Naive B cell (primary cell): Measurements from ENCODE around the gene RBFOX1. TPM values are rescaled to one million over a fixed set of nuclear protein-coding genes. Genes with fewer than 3 reads are reported as not detected.
"Not testable (repeated sequence)": the region's sequence is repeated elsewhere in the genome, so short reads cannot be mapped to it uniquely, and the experiment has no call there.

ENCODE experiments used
- ATAC-seq, 2 donors: fragments of 150-1000 bp; cut with Tn5 transposase; 2 replicates each; pipeline ENCODE4 v1.10.0; 2021; ENCODE audit warnings: low read depth in 2 of 2, mild to moderate bottlenecking in 2 of 2, moderate library complexity in 2 of 2
- DNase-seq: peaks from one replicate; pipeline ENCODE4 v3.0.0; 2022
- H3K27ac Mint-ChIP-seq, 6 donors: one replicate each; pipeline ENCODE4 v1.8.0; 2020 to 2022; ENCODE audit warnings: mild to moderate bottlenecking in 6 of 6, mixed read lengths in 6 of 6, moderate library complexity in 5 of 6, inconsistent platforms in 2 of 6
- H3K27me3 Mint-ChIP-seq, 3 donors: one replicate each; pipeline ENCODE4 v1.8.0; 2021 to 2022; ENCODE audit warnings: mixed read lengths in 3 of 3, mild to moderate bottlenecking in 1 of 3
- H3K36me3 Mint-ChIP-seq, 2 donors: one replicate each; pipeline ENCODE4 v1.8.0; 2020 to 2022; ENCODE audit warnings: mixed read lengths in 2 of 2, inconsistent platforms in 1 of 2, mild to moderate bottlenecking in 1 of 2
- H3K4me1 Mint-ChIP-seq, 3 donors: one replicate each; pipeline ENCODE4 v1.8.0; 2020 to 2022; ENCODE audit warnings: mixed read lengths in 3 of 3, inconsistent platforms in 1 of 3, mild to moderate bottlenecking in 1 of 3, moderate library complexity in 1 of 3
- H3K4me3 Mint-ChIP-seq, 8 donors: one replicate each; pipeline ENCODE4 v1.8.0; 2020 to 2022; ENCODE audit warnings: mild to moderate bottlenecking in 8 of 8, mixed read lengths in 8 of 8, moderate library complexity in 8 of 8, inconsistent platforms in 2 of 8
- H3K9me3 Mint-ChIP-seq, 7 donors: one replicate each; pipeline ENCODE4 v1.8.0; 2020 to 2022; ENCODE audit warnings: mixed read lengths in 7 of 7, mild to moderate bottlenecking in 5 of 7, inconsistent platforms in 2 of 7, moderate library complexity in 1 of 7
- polyA plus RNA-seq, 6 donors: library from polyadenylated mRNA; unstranded; fragments of 300-500 nt; fragmentation: Illumina TruSeq; gene quantifications; one replicate each; pipeline ENCODE4 v1.2.3, GENCODE V29; 2021; ENCODE audit warnings: low read depth in 6 of 6

RBFOX1 gene
- polyA plus RNA-seq, 6 donors from 2014 or later: not detected

DNA sequence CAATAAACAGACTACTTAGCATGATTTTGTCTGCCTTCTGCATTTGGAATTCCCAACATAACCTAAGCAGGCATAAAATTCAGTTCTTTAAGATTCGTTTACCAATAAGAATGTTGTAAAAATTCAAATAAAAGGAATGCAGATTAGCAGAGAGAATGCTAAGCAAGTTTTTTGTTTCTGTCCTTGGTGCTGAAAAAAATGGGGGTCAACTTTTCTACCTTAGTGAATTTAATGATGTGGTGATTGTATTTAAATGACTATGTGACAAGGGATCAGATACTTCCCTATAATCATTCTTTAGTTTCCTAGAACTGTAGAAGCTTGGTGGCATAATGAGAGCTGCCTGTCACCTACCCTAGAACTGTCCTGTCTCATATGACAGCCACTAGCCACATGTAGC is 159.5 kb downstream of the RBFOX1 start:
- Mint-ChIP-seq H3K9me3 (peaks cover 0 to 11% (median 3%) of the 10 kb centered on the region in 7 donors), H3K4me1 (no peaks in the 10 kb centered on the region), H3K27ac (no peak overlapping the region), H3K4me3 (no peak overlapping the region), H3K36me3 (no peaks in the 10 kb centered on the region), H3K27me3 (no peaks in the 10 kb centered on the region)
- ATAC-seq (no peak), DNase-seq (no peak)

- Mint-ChIP-seq H3K4me3 (no peak overlapping the region), H3K9me3 (peaks cover 0 to 12% (median 4%) of the 10 kb centered on the region in 7 donors), H3K36me3 (no peaks in the 10 kb centered on the region), H3K27me3 (no peaks in the 10 kb centered on the region), H3K27ac (no peak overlapping the region), H3K4me1 (no peaks in the 10 kb centered on the region)
- no peak for ATAC-seq
- no peak for DNase-seq
Observed at GRCh38 chr16:7493133-7493532, 160.5 kb downstream of the RBFOX1 start.

DNA sequence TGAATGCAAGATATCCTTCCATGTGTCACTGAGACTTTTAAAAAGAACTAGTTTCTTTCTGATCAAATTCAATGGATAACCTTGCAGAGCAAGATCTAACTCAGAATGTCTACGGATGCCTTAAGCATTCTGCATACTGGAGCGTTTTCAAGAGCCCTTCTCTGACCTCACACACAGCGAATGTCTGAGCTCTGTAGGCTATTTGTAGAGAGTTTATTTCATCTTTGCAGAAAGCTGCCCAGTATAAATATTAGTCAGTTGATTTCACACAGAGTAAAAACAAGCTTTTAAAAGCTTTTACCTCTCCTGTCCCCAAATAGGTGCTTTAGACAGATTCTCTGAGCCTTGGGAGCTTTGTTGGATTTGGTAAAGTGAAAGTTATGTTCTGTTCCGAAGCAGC is 165.0 kb downstream of the RBFOX1 start:
- Mint-ChIP-seq H3K27ac (no peak overlapping the region), H3K36me3 (no peaks in the 10 kb centered on the region), H3K9me3 (peaks cover 0 to 11% (median 5%) of the 10 kb centered on the region in 7 donors), H3K4me3 (no peak overlapping the region), H3K27me3 (no peaks in the 10 kb centered on the region), H3K4me1 (no peaks in the 10 kb centered on the region)
- ATAC-seq (no peak), DNase-seq (no peak)

DNA sequence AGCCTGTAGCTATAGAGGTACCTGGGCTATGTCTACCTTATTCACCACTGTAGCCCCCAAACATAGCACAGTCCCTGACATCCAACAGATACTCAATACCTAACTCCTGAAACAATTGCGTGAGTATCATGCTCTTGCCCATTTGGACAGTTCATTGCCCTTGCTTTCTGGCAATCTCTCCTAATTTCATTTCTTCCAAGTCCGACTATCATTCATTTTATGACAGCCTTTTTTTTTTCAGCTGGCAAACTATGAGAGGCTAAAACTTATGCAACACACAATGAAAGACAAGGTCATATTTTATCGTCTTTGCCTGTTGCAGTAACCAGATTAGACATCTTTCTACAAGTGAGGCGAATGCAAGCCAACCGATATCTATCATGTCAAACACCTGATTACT is 169.2 kb downstream of the RBFOX1 start:
- H3K27me3 Mint-ChIP-seq: no peaks in the 10 kb centered on the region
- H3K27ac Mint-ChIP-seq: no peak overlapping the region
- H3K4me3 Mint-ChIP-seq: no peak overlapping the region
- peaks cover 0 to 14% (median 2%) of the 10 kb centered on the region in 7 donors for H3K9me3 Mint-ChIP-seq
- DNase-seq (no peak), ATAC-seq (no peak)
- H3K36me3 Mint-ChIP-seq: no peaks in the 10 kb centered on the region
- no peaks in the 10 kb centered on the region for H3K4me1 Mint-ChIP-seq

GRCh38 chr16:7502591-7503157 is 170.0 kb downstream of the RBFOX1 start:
- H3K36me3 Mint-ChIP-seq, DNase-seq, H3K27me3 Mint-ChIP-seq, H3K4me3 Mint-ChIP-seq, H3K4me1 Mint-ChIP-seq, H3K9me3 Mint-ChIP-seq, H3K27ac Mint-ChIP-seq, ATAC-seq: not testable (repeated sequence)

DNA sequence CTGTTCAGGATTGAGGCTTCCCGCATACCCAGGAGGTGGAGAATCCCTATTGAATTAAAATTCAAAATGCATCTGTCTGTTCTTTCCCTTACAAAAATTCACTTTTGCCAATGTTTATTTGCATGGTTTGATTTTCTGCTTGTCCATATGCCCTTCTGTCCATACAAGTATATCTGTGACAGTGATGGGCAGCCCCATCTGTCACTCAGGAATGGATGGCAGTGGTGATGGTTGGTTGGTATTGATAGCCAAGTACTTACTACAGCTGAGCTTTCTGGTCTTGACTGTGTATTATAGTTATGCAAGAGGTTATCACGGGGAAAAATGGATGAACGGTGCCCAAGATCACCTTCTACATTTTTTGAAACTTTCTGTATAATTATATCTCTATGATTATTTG is 171.0 kb downstream of the RBFOX1 start:
- Mint-ChIP-seq H3K27me3 (no peaks in the 10 kb centered on the region), H3K9me3 (peaks cover 0 to 10% (median 0%) of the 10 kb centered on the region in 7 donors), H3K4me1 (no peaks in the 10 kb centered on the region), H3K4me3 (no peak overlapping the region), H3K27ac (no peak overlapping the region), H3K36me3 (no peaks in the 10 kb centered on the region)
- ATAC-seq: no peak
- no peak for DNase-seq

- ATAC-seq: no peak
- H3K4me1 Mint-ChIP-seq: no peaks in the 10 kb centered on the region
- no peaks in the 10 kb centered on the region for H3K36me3 Mint-ChIP-seq
- H3K27me3 Mint-ChIP-seq: no peaks in the 10 kb centered on the region
- H3K4me3 Mint-ChIP-seq: no peak overlapping the region
- no peak for DNase-seq
- H3K9me3 Mint-ChIP-seq: peaks cover 0 to 10% (median 2%) of the 10 kb centered on the region in 7 donors
- H3K27ac Mint-ChIP-seq: no peak overlapping the region
Observed at GRCh38 chr16:7504844-7505243, 172.2 kb downstream of the RBFOX1 start.

GRCh38 chr16:7505495-7505894 is 172.8 kb downstream of the RBFOX1 start:
- Mint-ChIP-seq H3K4me3 (no peak overlapping the region), H3K27ac (no peak overlapping the region), H3K27me3 (no peaks in the 10 kb centered on the region), H3K4me1 (no peaks in the 10 kb centered on the region), H3K9me3 (peaks cover 0 to 10% (median 2%) of the 10 kb centered on the region in 7 donors), H3K36me3 (no peaks in the 10 kb centered on the region)
- ATAC-seq: no peak
- no peak for DNase-seq

DNA sequence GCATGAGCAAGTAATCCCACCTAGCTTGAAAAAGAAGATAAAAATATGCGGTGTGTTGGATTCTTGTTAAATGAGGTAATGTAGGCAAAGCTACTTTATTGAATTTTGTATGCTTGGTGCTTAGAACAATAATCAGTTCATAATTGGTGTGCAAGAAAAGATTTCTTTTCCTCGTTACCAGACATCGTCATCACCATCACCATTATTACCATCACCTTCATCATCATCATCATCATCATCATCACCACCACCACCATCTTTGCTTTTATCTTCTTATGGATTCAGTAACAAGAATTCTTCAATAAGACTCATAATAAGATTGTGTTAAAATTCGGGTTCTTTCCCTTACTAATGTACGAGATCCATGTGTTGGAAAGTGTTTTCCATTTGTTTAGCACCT is 173.7 kb downstream of the RBFOX1 start:
- Mint-ChIP-seq H3K27ac (no peak overlapping the region), H3K9me3 (peaks cover 0 to 10% (median 0%) of the 10 kb centered on the region in 7 donors), H3K27me3 (no peaks in the 10 kb centered on the region), H3K4me3 (no peak overlapping the region), H3K36me3 (no peaks in the 10 kb centered on the region), H3K4me1 (no peaks in the 10 kb centered on the region)
- no peak for ATAC-seq
- no peak for DNase-seq

DNA sequence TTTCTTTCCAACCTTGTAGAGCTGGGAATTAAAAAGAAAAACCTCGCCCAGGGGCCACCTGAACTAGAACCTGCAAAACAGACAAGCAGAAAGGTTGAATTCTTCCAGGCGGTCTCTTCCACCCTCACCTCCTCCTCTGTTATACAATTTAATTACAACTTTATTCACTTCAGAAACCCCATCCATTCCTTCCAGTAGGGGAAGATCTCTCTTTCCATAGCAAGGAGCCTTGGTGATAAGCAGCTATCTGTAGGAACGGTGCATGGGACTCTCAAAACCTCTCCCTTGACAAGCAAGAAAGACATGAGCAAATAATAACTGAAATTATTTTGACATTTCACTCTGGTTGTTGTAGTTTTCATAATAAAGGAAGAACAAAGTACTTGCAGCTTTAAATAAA is 176.0 kb downstream of the RBFOX1 start:
- no peak overlapping the region for H3K27ac Mint-ChIP-seq
- H3K9me3 Mint-ChIP-seq: peaks cover 0 to 11% (median 0%) of the 10 kb centered on the region in 7 donors
- H3K36me3 Mint-ChIP-seq: no peaks in the 10 kb centered on the region
- ATAC-seq (no peak), DNase-seq (no peak)
- no peak overlapping the region for H3K4me3 Mint-ChIP-seq
- H3K27me3 Mint-ChIP-seq: no peaks in the 10 kb centered on the region
- H3K4me1 Mint-ChIP-seq: no peaks in the 10 kb centered on the region

DNA sequence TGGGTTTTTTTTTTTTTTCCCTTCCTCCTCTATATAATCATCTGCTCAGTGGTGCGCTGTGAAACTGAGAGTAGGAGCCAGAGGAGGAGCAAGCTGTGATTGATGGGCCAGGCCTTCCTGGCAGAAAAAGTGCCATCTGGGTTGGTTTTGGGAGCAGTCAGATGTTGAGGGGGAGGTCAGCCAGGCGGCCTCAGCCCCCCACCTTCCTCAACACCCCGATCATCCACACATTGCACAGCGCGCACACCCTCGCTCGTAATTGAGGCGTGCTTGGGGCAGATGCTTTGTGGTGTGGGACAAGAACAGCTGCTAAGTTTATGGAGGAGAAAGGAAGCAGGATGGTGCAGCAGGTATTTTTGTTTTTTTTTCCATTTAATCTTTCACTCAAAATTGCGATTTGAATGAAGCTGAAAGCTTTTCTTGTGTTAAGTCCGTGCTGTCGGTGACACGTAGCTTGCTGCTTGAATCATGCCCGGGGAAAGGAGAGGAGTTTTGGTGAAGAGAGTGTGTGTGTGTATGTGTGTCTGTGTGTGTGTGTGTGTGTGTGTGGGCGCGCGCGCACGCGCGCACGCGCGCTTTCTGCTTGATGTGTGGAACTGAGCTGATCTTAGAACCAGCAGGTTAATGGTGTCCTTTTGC is 177.4 kb downstream of the RBFOX1 start:
- Mint-ChIP-seq H3K9me3 (peaks cover 0 to 15% (median 2%) of the 10 kb centered on the region in 7 donors), H3K4me1 (no peaks in the 10 kb centered on the region), H3K27ac (peak overlapping the region in 1 of 6 donors; percentile 1), H3K36me3 (no peaks in the 10 kb centered on the region), H3K27me3 (no peaks in the 10 kb centered on the region), H3K4me3 (no peak overlapping the region)
- no peak for DNase-seq
- ATAC-seq: no peak

- Mint-ChIP-seq H3K27me3 (no peaks in the 10 kb centered on the region), H3K27ac (no peak overlapping the region), H3K4me3 (no peak overlapping the region), H3K4me1 (no peaks in the 10 kb centered on the region), H3K36me3 (no peaks in the 10 kb centered on the region), H3K9me3 (peaks cover 0 to 15% (median 2%) of the 10 kb centered on the region in 7 donors)
- ATAC-seq (no peak), DNase-seq (no peak)
Observed at GRCh38 chr16:7511549-7512260, 179.1 kb downstream of the RBFOX1 start.

DNA sequence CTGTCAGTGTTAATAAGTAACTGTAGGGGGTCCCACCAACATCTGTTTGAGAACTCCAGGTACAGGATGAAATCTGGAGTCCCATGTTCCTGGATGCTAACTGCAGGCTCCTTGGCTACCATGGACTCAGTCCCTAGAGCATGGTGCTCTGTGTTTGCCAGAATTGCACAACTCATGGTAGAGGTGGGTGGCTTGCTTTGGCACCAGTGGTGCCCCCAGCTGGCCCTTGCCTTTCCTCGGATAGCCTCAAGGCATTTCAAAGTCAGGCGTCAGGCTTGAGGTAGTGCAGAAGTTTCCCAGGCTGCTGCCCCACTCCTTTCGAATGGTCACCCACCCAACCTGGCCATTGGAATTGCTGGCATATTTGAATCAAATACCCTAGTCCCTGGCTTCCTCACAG is 179.9 kb downstream of the RBFOX1 start:
- H3K36me3 Mint-ChIP-seq: no peaks in the 10 kb centered on the region
- no peak overlapping the region for H3K27ac Mint-ChIP-seq
- ATAC-seq (no peak), DNase-seq (no peak)
- peaks cover 0 to 20% (median 4%) of the 10 kb centered on the region in 7 donors for H3K9me3 Mint-ChIP-seq
- H3K4me1 Mint-ChIP-seq: no peaks in the 10 kb centered on the region
- no peak overlapping the region for H3K4me3 Mint-ChIP-seq
- no peaks in the 10 kb centered on the region for H3K27me3 Mint-ChIP-seq

GRCh38 chr16:7513429-7513828 is 180.8 kb downstream of the RBFOX1 start:
- H3K9me3 Mint-ChIP-seq: peaks cover 0 to 25% (median 4%) of the 10 kb centered on the region in 7 donors
- DNase-seq: no peak

More at GRCh38 chr16:7513429-7513828, 180.8 kb downstream of the RBFOX1 start:
- no peaks in the 10 kb centered on the region for H3K27me3 Mint-ChIP-seq
- no peak for ATAC-seq
- no peaks in the 10 kb centered on the region for H3K36me3 Mint-ChIP-seq
- H3K4me1 Mint-ChIP-seq: no peaks in the 10 kb centered on the region
- no peak overlapping the region for H3K27ac Mint-ChIP-seq
- no peak overlapping the region for H3K4me3 Mint-ChIP-seq
